B cell (primary cell): ENCODE results near the gene PAAF1. TPM values are rescaled to one million over a fixed set of nuclear protein-coding genes. Genes with fewer than 3 reads are reported as not detected.

Experiments used
- ATAC-seq: fragments of 200-7000 bp; cut with Tn5 transposase; one replicate; pipeline ENCODE4 v1.10.0; 2021; ENCODE audit warnings: low read depth, mild to moderate bottlenecking, moderate number of reproducible peaks, moderate library complexity
- CTCF ChIA-PET: fragments of 350-600 bp; sonication (Branson Sonifier 250); formaldehyde crosslinking; loops from one replicate; lab custom pipeline; 2021; ENCODE audit warnings: antibody characterized with exemption, inconsistent platforms; lab: Charles Lee
- POLR2A ChIA-PET: fragments of 350-600 bp; sonication (Branson Sonifier 250); formaldehyde crosslinking; loops from one replicate; lab custom pipeline; 2021; ENCODE audit warnings: antibody characterized with exemption; lab: Charles Lee
- DNase-seq: peaks from one replicate; pipeline ENCODE4 v3.0.0; 2013
- H2AFZ ChIP-seq: 2 replicates; pipeline ENCODE4 v1.6.1; 2012; ENCODE audit warnings: mild to moderate bottlenecking, low read depth, low read length; ENCODE audit not compliant: insufficient read depth, poor library complexity, severe bottlenecking
- H3K27ac ChIP-seq, 2 donors: 1 replicate in 1 of 2; 2 replicates in 1 of 2; pipeline ENCODE4 v1.5.1; 2012 to 2013; ENCODE audit warnings: low read length in 2 of 2, mild to moderate bottlenecking in 2 of 2, moderate library complexity in 1 of 2
- H3K27me3 ChIP-seq, 4 experiments: fragments of 200-600 bp in 1 of 4; sonication (generic) in 1 of 4; replicated peaks in 1 of 4; 1 replicate in 2 of 4; 2 replicates in 2 of 4; pipeline versions ENCODE4 v1.6.1 to v1.7.0; 2013 to 2016; ENCODE audit warnings: low read length in 3 of 4, mild to moderate bottlenecking in 2 of 4, mixed read lengths in 1 of 4, moderate library complexity in 1 of 4; ENCODE audit not compliant: insufficient read depth in 4 of 4, control insufficient read depth in 3 of 4; ENCODE audit errors: control extremely low read depth in 1 of 4
- H3K36me3 ChIP-seq, 2 experiments: replicated peaks in 1 of 2; 1 replicate in 1 of 2; 2 replicates in 1 of 2; pipeline versions ENCODE4 v1.6.1 to v1.7.1; 2013; ENCODE audit warnings: low read length in 1 of 2; ENCODE audit not compliant: insufficient read depth in 2 of 2, control insufficient read depth in 1 of 2; ENCODE audit errors: control extremely low read depth in 1 of 2, extremely low read depth in 1 of 2
- H3K4me1 ChIP-seq, 2 donors: fragments of 200-600 bp in 1 of 2; sonication (generic) in 1 of 2; 1 replicate in 1 of 2; 2 replicates in 1 of 2; pipeline versions ENCODE4 v1.5.1 to v1.6.1; 2013 to 2017; ENCODE audit warnings: low read length in 2 of 2; ENCODE audit not compliant: control insufficient read depth in 2 of 2, insufficient read depth in 2 of 2
- H3K4me2 ChIP-seq: replicated peaks from 2 replicates; pipeline ENCODE3; 2012; ENCODE audit warnings: mild to moderate bottlenecking, low read depth, low read length; ENCODE audit not compliant: poor library complexity, severe bottlenecking
- H3K4me3 ChIP-seq, 5 experiments: fragments of 200-600 bp in 1 of 5; sonication (generic) in 1 of 5; 1 replicate in 3 of 5; 2 replicates in 2 of 5; pipeline versions ENCODE4 v1.5.1 to v1.7.0; 2011 to 2016; ENCODE audit warnings: low read length in 4 of 5, mild to moderate bottlenecking in 4 of 5, low read depth in 2 of 5, control low read depth in 1 of 5, moderate library complexity in 1 of 5; ENCODE audit not compliant: insufficient read depth in 1 of 5; ENCODE audit errors: control extremely low read depth in 1 of 5, extremely low read depth in 1 of 5
- H3K79me2 ChIP-seq: fragments of 200-600 bp; sonication (generic); one replicate; pipeline ENCODE4 v1.6.0; 2016; ENCODE audit warnings: low read length; ENCODE audit not compliant: control insufficient read depth, insufficient read depth
- H3K9ac ChIP-seq: fragments of 200-600 bp; sonication (generic); 2 replicates; pipeline ENCODE4 v1.6.1; 2017; ENCODE audit warnings: mild to moderate bottlenecking, low read length, moderate library complexity
- H3K9me3 ChIP-seq, 3 donors: one replicate each; pipeline versions ENCODE4 v1.6.1 to v1.7.1; 2013; ENCODE audit warnings: low read length in 2 of 3; ENCODE audit not compliant: control insufficient read depth in 2 of 3, insufficient read depth in 1 of 3; ENCODE audit errors: control extremely low read depth in 1 of 3
- H4K20me1 ChIP-seq: 2 replicates; pipeline ENCODE4 v1.6.0; 2012; ENCODE audit warnings: mild to moderate bottlenecking, low read length; ENCODE audit not compliant: insufficient read depth, control insufficient read depth, poor library complexity, severe bottlenecking
- H3K27ac Mint-ChIP-seq: one replicate; pipeline ENCODE4 v1.8.0; 2021; ENCODE audit warnings: mixed read lengths
- H3K27me3 Mint-ChIP-seq: one replicate; pipeline ENCODE4 v1.8.0; 2021; ENCODE audit warnings: mixed read lengths
- H3K4me1 Mint-ChIP-seq: one replicate; pipeline ENCODE4 v1.8.0; 2021; ENCODE audit warnings: mixed read lengths
- H3K4me3 Mint-ChIP-seq: one replicate; pipeline ENCODE4 v1.8.0; 2021; ENCODE audit warnings: mixed read lengths
- H3K9me3 Mint-ChIP-seq: one replicate; pipeline ENCODE4 v1.8.0; 2022; ENCODE audit warnings: mixed read lengths; ENCODE audit not compliant: insufficient read depth
- EZH2 ChIP-seq: IDR thresholded peaks from 2 replicates; pipeline ENCODE4 v1.6.1; 2012; ENCODE audit warnings: borderline replicate concordance, low read depth, mild to moderate bottlenecking, moderate library complexity, low read length; ENCODE audit not compliant: insufficient read depth, poor library complexity, severe bottlenecking
- WGBS: methylation state at CpG from one replicate; pipeline ENCODE4 v1.1.5; 2013; ENCODE audit warnings: missing lambda C conversion rate; ENCODE audit not compliant: insufficient coverage; 5-methylcytosine and 5-hydroxymethylcytosine counted together
- intact Hi-C: fragments of 100-400 bp; cut with micrococcal nuclease; formaldehyde crosslinking; loops from one replicate; pipeline ENCODE4 v1.10.0; 2022
- polyA minus RNA-seq: library from RNA; depleted of rRNA, polyadenylated mRNA; stranded (reverse); fragments of >200 nt; gene quantifications from 2 replicates; pipeline ENCODE4 v1.2.3, GENCODE V29; 2012
- polyA plus RNA-seq: library from polyadenylated mRNA; depleted of rRNA; stranded (reverse); fragments of >200 nt; gene quantifications from 2 replicates; pipeline ENCODE4 v1.2.3, GENCODE V29; 2012
- total RNA-seq, 2 donors: library from RNA; stranded (reverse); fragments of 120-200 nt in 1 of 2; gene quantifications; 1 replicate in 1 of 2; 2 replicates in 1 of 2; pipeline versions ENCODE4 v1.2.3 to v1.2.4, GENCODE V29; 2013 to 2022
- TF ChIP-seq, protein P1 (sequence below): fragments of 200-600 bp; IDR thresholded peaks from one replicate; pipeline ENCODE4 v1.8.0; 2022; ENCODE audit warnings: antibody characterized with exemption, mild to moderate bottlenecking

The PAAF1 gene, protein sequence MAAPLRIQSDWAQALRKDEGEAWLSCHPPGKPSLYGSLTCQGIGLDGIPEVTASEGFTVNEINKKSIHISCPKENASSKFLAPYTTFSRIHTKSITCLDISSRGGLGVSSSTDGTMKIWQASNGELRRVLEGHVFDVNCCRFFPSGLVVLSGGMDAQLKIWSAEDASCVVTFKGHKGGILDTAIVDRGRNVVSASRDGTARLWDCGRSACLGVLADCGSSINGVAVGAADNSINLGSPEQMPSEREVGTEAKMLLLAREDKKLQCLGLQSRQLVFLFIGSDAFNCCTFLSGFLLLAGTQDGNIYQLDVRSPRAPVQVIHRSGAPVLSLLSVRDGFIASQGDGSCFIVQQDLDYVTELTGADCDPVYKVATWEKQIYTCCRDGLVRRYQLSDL
- total RNA-seq = 19.5 and 19.9 TPM in 2 replicates
- 11.5 TPM for total RNA-seq (2013)
- 11.2 and 11.5 TPM in 2 replicates for polyA plus RNA-seq
- 4.0 and 6.1 TPM in 2 replicates for polyA minus RNA-seq

DNA sequence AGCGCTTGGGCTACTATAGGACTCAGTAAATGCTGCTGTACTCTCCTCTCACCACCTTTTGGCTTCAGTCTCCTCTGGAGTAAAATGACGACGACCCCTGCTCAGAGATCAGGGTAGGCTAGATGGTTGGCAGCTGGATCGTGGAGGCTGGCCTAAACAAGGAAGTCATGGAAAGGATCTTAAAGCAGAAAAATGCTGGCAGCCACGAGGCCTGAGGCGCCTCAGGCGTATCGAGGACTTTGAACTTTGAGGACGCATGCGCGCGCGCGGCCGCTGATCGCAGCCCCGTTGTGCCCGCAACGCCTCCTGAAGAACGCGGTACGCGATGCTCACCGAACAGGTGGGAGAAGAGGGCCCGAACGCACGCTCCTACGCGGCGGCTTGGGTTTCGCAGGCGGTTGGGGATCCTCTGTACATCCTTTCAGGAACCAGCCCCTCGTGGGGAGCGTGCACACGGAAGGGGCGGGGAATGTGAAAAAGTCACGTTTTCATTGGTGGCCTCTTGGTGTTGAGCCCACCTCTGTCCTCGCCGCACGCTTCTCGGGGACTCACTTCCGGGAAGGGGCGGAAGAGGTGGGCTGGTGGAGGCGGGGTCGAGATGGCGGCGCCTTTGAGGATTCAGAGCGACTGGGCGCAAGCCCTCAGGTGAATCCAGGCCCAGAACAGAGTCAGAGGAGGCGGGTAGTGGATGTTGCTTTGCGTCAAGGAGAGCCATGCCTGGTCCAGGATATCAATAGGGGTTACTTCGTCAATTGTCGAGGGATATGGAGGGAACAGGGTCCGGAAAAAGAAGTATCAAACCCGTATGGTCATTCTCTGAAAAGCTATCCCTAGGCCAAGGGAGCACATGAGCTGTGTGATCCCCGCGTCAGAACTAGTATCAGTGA is at the start of gene PAAF1, which contains the start of gene COA4:
Gene PAAF1, plus strand, starts transcription at position 576 of the 887 bp plus-strand sequence. Its CDS starts 23 bp downstream, at position 599.
Gene COA4, minus strand, starts transcription at position 423 of the 887 bp plus-strand sequence. CDS start 3,468 bp downstream, outside the sequence.
- peak within 1 kb of the TSS; percentile 73 for H2AFZ ChIP-seq

More for the DNA sequence above, at the start of gene PAAF1, which contains the start of gene COA4:
- Histone ChIP-seq H3K27ac (peak within 1 kb of the TSS; percentile 45 to 71), H3K27me3 (no peaks in the 10 kb centered on the region), H4K20me1 (no peaks in the 10 kb centered on the region), H3K36me3 (peaks cover 5 to 30% of the 10 kb centered on the region in 2 experiments), H3K4me2 (peak within 1 kb of the TSS; percentile 84), H3K9me3 (no peaks in the 10 kb centered on the region), H3K4me1 (peaks cover 19 to 24% of the 10 kb centered on the region in 2 donors), H3K4me3 (peak within 1 kb of the TSS; percentile 76 to 88 (median 83)), H3K9ac (peak within 1 kb of the TSS; percentile 85), H3K79me2 (peaks cover 68% of the 10 kb centered on the region)
- under 1% methylated on average over 56 of the region's 57 CpGs for WGBS
- no peaks in the 10 kb centered on the region for H3K9me3 Mint-ChIP-seq
- H3K4me1 Mint-ChIP-seq = peaks cover 31% of the 10 kb centered on the region
- ATAC-seq (peak; percentile 98), DNase-seq (peak; percentile 97)
- ChIA-PET POLR2A (no interaction called here), CTCF (interaction anchor here (0.6 kb wide), 1 partner anchor 1235 kb away, joined by 3 read pairs; no protein-coding TSS in a partner anchor)
- H3K27ac Mint-ChIP-seq = peak within 1 kb of the TSS; percentile 99
- H3K27me3 Mint-ChIP-seq = no peaks in the 10 kb centered on the region
- peak within 1 kb of the TSS; percentile 99 for H3K4me3 Mint-ChIP-seq
- TF ChIP-seq EZH2 = no peak
- TF ChIP-seq, protein P1, sequence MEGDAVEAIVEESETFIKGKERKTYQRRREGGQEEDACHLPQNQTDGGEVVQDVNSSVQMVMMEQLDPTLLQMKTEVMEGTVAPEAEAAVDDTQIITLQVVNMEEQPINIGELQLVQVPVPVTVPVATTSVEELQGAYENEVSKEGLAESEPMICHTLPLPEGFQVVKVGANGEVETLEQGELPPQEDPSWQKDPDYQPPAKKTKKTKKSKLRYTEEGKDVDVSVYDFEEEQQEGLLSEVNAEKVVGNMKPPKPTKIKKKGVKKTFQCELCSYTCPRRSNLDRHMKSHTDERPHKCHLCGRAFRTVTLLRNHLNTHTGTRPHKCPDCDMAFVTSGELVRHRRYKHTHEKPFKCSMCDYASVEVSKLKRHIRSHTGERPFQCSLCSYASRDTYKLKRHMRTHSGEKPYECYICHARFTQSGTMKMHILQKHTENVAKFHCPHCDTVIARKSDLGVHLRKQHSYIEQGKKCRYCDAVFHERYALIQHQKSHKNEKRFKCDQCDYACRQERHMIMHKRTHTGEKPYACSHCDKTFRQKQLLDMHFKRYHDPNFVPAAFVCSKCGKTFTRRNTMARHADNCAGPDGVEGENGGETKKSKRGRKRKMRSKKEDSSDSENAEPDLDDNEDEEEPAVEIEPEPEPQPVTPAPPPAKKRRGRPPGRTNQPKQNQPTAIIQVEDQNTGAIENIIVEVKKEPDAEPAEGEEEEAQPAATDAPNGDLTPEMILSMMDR = no peak
- intact Hi-C loops = loop anchor here (1.0 to 2.0 kb wide), 3 partner anchors 88 to 294 kb away; partner anchors contain the start of genes C2CD3 and PPME1
